Gastrocnemius medialis (tissue), 4 donors: Measurements from ENCODE around the gene HSD3B7.

Experiments used
- CTCF ChIP-seq, 5 experiments: fragments of 450-650 bp in 3 of 5; fragments of 200-600 bp in 2 of 5; sonication (generic) in 2 of 5; IDR thresholded peaks in 4 of 5; conservative IDR thresholded peaks in 1 of 5; 1 replicate in 4 of 5; 2 replicates in 1 of 5; pipeline ENCODE4 v1.5.1; 2016 to 2019; ENCODE audit warnings: antibody characterized with exemption in 5 of 5, mild to moderate bottlenecking in 3 of 5, moderate library complexity in 3 of 5
- POLR2A ChIP-seq, 2 donors: fragments of 450-650 bp; IDR thresholded peaks; one replicate each; pipeline ENCODE4 v1.6.1; 2017; ENCODE audit warnings: antibody characterized with exemption in 2 of 2, mild to moderate bottlenecking in 2 of 2, moderate library complexity in 2 of 2

- TF ChIP-seq CTCF (IDR thresholded peaks at IDR 0.05 in 4 of 5, conservative IDR thresholded peaks at IDR 0.05 in 1 of 5) = no peak
- no peak for TF ChIP-seq POLR2A (IDR thresholded peaks at IDR 0.05)
Measured at GRCh38 chr16:30980959-30981358, 4.0 kb upstream of the HSD3B7 start.
